H1 (cell line): Measurements from ENCODE around the gene ZNF679.

Experiments used
- BRCA1 ChIP-seq: IDR thresholded peaks from 2 replicates; pipeline ENCODE4 v1.6.1; 2012; ENCODE audit warnings: low read depth, low read length, improper control_type of control experiment
- CEBPB ChIP-seq: IDR thresholded peaks from 2 replicates; pipeline ENCODE4 v1.6.1; 2012; ENCODE audit warnings: low read depth, low read length
- CHD1 ChIP-seq: IDR thresholded peaks from 2 replicates; pipeline ENCODE4 v1.6.1; 2012; ENCODE audit warnings: low read depth, low read length, improper control_type of control experiment
- CREB1 ChIP-seq: IDR thresholded peaks from 2 replicates; pipeline ENCODE4 v1.6.1; 2012; ENCODE audit warnings: inconsistent platforms
- CTBP2 ChIP-seq: IDR thresholded peaks from 2 replicates; pipeline ENCODE4 v1.7.0; 2011; ENCODE audit warnings: borderline replicate concordance, mild to moderate bottlenecking, moderate library complexity, mixed read lengths, low read length; ENCODE audit not compliant: insufficient read depth, insufficient read length
- EGR1 ChIP-seq: IDR thresholded peaks from 2 replicates; pipeline ENCODE4 v1.6.1; 2011; ENCODE audit warnings: low read depth, low read length, borderline replicate concordance
- EP300 ChIP-seq, 2 experiments: IDR thresholded peaks; 1 replicate in 1 of 2; 2 replicates in 1 of 2; pipeline ENCODE4 v1.6.1; 2011 to 2012; ENCODE audit warnings: low read depth in 2 of 2, low read length in 2 of 2, mild to moderate bottlenecking in 2 of 2, borderline replicate concordance in 1 of 2, inconsistent platforms in 1 of 2, moderate library complexity in 1 of 2
- HDAC2 ChIP-seq, 2 experiments: fragments of 300-600 bp in 1 of 2; sonication (generic) in 1 of 2; IDR thresholded peaks; 2 replicates each; pipeline ENCODE4 v1.6.1; 2011 to 2012; ENCODE audit warnings: low read depth in 2 of 2, low read length in 2 of 2, mild to moderate bottlenecking in 2 of 2, moderate library complexity in 2 of 2, borderline replicate concordance in 1 of 2, inconsistent platforms in 1 of 2
- NANOG ChIP-seq: IDR thresholded peaks from 2 replicates; pipeline ENCODE4 v1.6.1; 2011; ENCODE audit warnings: low read length, low read depth, mild to moderate bottlenecking, inconsistent platforms; ENCODE audit not compliant: insufficient read depth, poor library complexity, severe bottlenecking
- POLR2A ChIP-seq, 2 experiments: IDR thresholded peaks; 1 replicate in 1 of 2; 2 replicates in 1 of 2; pipeline ENCODE4 v1.6.1; 2011; ENCODE audit warnings: low read depth in 2 of 2, low read length in 2 of 2, mild to moderate bottlenecking in 2 of 2; ENCODE audit errors: control extremely low read depth in 1 of 2
- SRF ChIP-seq: IDR thresholded peaks from 2 replicates; pipeline ENCODE4 v1.6.1; 2011; ENCODE audit warnings: mild to moderate bottlenecking, low read depth, low read length, moderate library complexity
- TF ChIP-seq, protein P1 (sequence below), 3 experiments: IDR thresholded peaks; 1 replicate in 2 of 3; 2 replicates in 1 of 3; pipeline versions ENCODE4 v1.5.1 to v1.6.1; 2011; ENCODE audit warnings: low read length in 3 of 3, mild to moderate bottlenecking in 3 of 3, inconsistent platforms in 2 of 3, low read depth in 1 of 3, moderate library complexity in 1 of 3; ENCODE audit not compliant: insufficient read depth in 1 of 3; ENCODE audit errors: control extremely low read depth in 1 of 3
- TF ChIP-seq, protein P2 (sequence below): IDR thresholded peaks from 2 replicates; pipeline ENCODE4 v1.6.1; 2012; ENCODE audit warnings: inconsistent platforms

DNA sequence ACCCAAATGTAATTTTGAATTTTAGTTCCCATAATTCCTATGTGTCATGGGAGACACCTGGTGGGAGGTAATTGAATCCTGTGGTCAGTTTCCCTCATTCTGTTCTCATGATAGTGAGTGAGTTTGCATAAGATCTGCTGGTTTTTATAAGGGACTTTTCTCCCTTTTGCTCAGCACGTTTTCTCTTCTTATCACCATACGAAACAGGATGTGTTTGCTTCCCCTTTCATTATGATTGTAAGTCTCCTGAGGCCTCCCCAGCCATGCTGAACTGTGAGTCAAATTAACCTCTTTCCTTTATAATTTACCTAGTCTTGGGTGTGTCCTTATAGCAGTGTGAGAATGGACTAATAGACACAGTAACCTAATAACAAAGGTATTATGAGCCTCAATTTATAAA, 49.4 kb downstream of the ZNF679 start:
- no peak for TF ChIP-seq SRF
- no peak for TF ChIP-seq POLR2A (IDR thresholded peaks at IDR 0.05; ENCODE audit: control extremely low read depth in 1 of 2, low read depth in 2 of 2, low read length in 2 of 2)
- TF ChIP-seq, protein P1, sequence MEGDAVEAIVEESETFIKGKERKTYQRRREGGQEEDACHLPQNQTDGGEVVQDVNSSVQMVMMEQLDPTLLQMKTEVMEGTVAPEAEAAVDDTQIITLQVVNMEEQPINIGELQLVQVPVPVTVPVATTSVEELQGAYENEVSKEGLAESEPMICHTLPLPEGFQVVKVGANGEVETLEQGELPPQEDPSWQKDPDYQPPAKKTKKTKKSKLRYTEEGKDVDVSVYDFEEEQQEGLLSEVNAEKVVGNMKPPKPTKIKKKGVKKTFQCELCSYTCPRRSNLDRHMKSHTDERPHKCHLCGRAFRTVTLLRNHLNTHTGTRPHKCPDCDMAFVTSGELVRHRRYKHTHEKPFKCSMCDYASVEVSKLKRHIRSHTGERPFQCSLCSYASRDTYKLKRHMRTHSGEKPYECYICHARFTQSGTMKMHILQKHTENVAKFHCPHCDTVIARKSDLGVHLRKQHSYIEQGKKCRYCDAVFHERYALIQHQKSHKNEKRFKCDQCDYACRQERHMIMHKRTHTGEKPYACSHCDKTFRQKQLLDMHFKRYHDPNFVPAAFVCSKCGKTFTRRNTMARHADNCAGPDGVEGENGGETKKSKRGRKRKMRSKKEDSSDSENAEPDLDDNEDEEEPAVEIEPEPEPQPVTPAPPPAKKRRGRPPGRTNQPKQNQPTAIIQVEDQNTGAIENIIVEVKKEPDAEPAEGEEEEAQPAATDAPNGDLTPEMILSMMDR (IDR thresholded peaks at IDR 0.05; ENCODE audit: control extremely low read depth in 1 of 3, insufficient read depth in 1 of 3, low read depth in 1 of 3, low read length in 3 of 3): no peak
- no peak for TF ChIP-seq CREB1
- no peak for TF ChIP-seq CEBPB
- TF ChIP-seq HDAC2 (IDR thresholded peaks at IDR 0.05; ENCODE audit: borderline replicate concordance in 1 of 2, low read depth in 2 of 2, low read length in 2 of 2): no peak
- no peak for TF ChIP-seq EP300 (IDR thresholded peaks at IDR 0.05; ENCODE audit: borderline replicate concordance in 1 of 2, low read depth in 2 of 2, low read length in 2 of 2)
- no peak for TF ChIP-seq CHD1
- TF ChIP-seq, protein P2, sequence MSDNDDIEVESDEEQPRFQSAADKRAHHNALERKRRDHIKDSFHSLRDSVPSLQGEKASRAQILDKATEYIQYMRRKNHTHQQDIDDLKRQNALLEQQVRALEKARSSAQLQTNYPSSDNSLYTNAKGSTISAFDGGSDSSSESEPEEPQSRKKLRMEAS: no peak
- no peak for TF ChIP-seq NANOG
- no peak for TF ChIP-seq BRCA1
- TF ChIP-seq EGR1: no peak
- no peak for TF ChIP-seq CTBP2
